Breast epithelium (tissue), 4 donors: ENCODE results near the gene TIPRL. TPM values are rescaled to one million over a fixed set of nuclear protein-coding genes. Genes with fewer than 3 reads are reported as not detected.

Source experiments
- DNase-seq, 2 donors: peaks; one replicate each; pipeline ENCODE4 v3.0.0-alpha.2; 2019; ENCODE audit warnings: low spot score in 2 of 2
- H3K27ac ChIP-seq, 2 donors: fragments of 200-600 bp; sonication (generic) in 1 of 2; one replicate each; pipeline ENCODE4 v1.5.1; 2016 to 2019; ENCODE audit warnings: mild to moderate bottlenecking in 1 of 2
- H3K27me3 ChIP-seq, 2 donors: fragments of 200-600 bp; sonication (generic) in 1 of 2; one replicate each; pipeline versions ENCODE4 v1.5.1 to v1.6.0; 2017 to 2019; ENCODE audit warnings: control low read depth in 1 of 2, mild to moderate bottlenecking in 1 of 2
- H3K36me3 ChIP-seq: fragments of 200-600 bp; one replicate; pipeline ENCODE4 v1.5.1; 2019
- H3K4me1 ChIP-seq, 2 donors: fragments of 200-600 bp; sonication (generic); one replicate each; pipeline ENCODE4 v1.5.1; 2016 to 2019; ENCODE audit warnings: control low read depth in 1 of 2
- H3K4me3 ChIP-seq, 3 donors: fragments of 200-600 bp; sonication (generic); 1 replicate in 2 of 3; 2 replicates in 1 of 3; pipeline ENCODE4 v1.5.1; 2016 to 2019; ENCODE audit warnings: mild to moderate bottlenecking in 3 of 3, moderate library complexity in 2 of 3
- H3K9me3 ChIP-seq, 2 donors: fragments of 200-600 bp; sonication (generic) in 1 of 2; one replicate each; pipeline ENCODE4 v1.5.1; 2016 to 2019; ENCODE audit warnings: control low read depth in 1 of 2
- POLR2A ChIP-seq: fragments of 450-650 bp; IDR thresholded peaks from one replicate; pipeline ENCODE4 v1.6.1; 2016; ENCODE audit warnings: antibody characterized with exemption, mild to moderate bottlenecking, moderate library complexity
- POLR2AphosphoS5 ChIP-seq, 3 donors: sonication (generic); formaldehyde crosslinking; IDR thresholded peaks; one replicate each; pipeline ENCODE4 v1.6.1; 2017; ENCODE audit warnings: antibody characterized with exemption in 3 of 3
- intact Hi-C: fragments of 100-400 bp; cut with DNase I; formaldehyde crosslinking; loops from one replicate; pipeline ENCODE4 v1.15.1; 2023; ENCODE audit warnings: low total_unique reads
- total RNA-seq, 3 donors: library from RNA; depleted of rRNA; stranded (reverse); fragments of >200 nt; gene quantifications; one replicate each; pipeline ENCODE4 v1.1.0, GENCODE V29; 2016
- TF ChIP-seq, protein P1 (sequence below), 3 donors: fragments of 450-650 bp; IDR thresholded peaks; one replicate each; pipeline ENCODE4 v1.5.1; 2016 to 2017; ENCODE audit warnings: antibody characterized with exemption in 3 of 3, mild to moderate bottlenecking in 3 of 3, moderate library complexity in 3 of 3

The TIPRL gene
- total RNA-seq, 3 donors from 2014 or later: 18.0 to 24.9 (median 18.7) TPM

DNA sequence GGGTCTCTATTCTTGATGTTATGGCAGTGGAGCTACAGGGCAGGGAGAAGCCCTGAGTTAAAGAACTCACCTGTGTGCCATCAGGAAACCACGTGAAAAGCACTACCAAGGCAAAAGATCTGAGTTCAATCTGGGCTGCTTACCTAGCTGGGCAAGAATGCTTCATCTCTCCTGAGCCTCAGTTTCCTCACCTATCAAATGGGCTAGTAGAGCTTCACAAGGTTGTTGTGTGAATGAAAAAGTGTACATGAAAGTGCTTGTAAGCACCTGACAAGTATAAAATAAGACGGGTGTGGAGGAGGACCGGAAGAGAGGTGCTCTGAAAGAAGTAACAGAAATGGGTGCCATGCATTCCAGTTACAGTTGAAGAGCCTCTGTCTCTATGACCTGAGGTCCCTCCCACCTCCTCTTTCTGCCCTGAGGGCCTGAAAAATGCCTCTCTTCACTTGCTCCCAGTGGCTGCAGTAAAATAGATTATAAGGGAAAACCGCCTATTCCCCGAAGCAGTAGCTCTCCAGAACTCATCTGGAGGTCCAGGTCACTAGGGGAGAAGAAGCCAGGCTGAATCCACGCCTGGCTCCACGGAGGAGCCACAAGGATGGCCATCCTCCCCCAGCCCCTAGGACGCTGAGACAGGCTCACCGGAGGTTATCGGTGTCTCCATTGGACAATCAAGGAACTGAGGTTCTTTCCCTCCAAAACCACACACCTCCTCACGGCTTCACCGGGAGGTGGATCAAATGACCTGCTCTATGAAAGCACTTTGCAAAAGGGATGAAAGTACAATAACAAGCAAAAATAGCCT, 43.4 kb upstream of the TIPRL start:
- no peak for TF ChIP-seq POLR2AphosphoS5 (IDR thresholded peaks at IDR 0.05)
- TF ChIP-seq, protein P1, sequence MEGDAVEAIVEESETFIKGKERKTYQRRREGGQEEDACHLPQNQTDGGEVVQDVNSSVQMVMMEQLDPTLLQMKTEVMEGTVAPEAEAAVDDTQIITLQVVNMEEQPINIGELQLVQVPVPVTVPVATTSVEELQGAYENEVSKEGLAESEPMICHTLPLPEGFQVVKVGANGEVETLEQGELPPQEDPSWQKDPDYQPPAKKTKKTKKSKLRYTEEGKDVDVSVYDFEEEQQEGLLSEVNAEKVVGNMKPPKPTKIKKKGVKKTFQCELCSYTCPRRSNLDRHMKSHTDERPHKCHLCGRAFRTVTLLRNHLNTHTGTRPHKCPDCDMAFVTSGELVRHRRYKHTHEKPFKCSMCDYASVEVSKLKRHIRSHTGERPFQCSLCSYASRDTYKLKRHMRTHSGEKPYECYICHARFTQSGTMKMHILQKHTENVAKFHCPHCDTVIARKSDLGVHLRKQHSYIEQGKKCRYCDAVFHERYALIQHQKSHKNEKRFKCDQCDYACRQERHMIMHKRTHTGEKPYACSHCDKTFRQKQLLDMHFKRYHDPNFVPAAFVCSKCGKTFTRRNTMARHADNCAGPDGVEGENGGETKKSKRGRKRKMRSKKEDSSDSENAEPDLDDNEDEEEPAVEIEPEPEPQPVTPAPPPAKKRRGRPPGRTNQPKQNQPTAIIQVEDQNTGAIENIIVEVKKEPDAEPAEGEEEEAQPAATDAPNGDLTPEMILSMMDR (IDR thresholded peaks at IDR 0.05): no peak
- TF ChIP-seq POLR2A: no peak
- Histone ChIP-seq H3K27me3 (no peaks in the 10 kb centered on the region), H3K36me3 (no peaks in the 10 kb centered on the region), H3K27ac (no peak overlapping the region), H3K9me3 (no peaks in the 10 kb centered on the region), H3K4me3 (peak overlapping the region; percentile 65 to 80 (median 79)), H3K4me1 (no peaks in the 10 kb centered on the region)
- intact Hi-C loops: no loop called here
- no peak for DNase-seq

DNA sequence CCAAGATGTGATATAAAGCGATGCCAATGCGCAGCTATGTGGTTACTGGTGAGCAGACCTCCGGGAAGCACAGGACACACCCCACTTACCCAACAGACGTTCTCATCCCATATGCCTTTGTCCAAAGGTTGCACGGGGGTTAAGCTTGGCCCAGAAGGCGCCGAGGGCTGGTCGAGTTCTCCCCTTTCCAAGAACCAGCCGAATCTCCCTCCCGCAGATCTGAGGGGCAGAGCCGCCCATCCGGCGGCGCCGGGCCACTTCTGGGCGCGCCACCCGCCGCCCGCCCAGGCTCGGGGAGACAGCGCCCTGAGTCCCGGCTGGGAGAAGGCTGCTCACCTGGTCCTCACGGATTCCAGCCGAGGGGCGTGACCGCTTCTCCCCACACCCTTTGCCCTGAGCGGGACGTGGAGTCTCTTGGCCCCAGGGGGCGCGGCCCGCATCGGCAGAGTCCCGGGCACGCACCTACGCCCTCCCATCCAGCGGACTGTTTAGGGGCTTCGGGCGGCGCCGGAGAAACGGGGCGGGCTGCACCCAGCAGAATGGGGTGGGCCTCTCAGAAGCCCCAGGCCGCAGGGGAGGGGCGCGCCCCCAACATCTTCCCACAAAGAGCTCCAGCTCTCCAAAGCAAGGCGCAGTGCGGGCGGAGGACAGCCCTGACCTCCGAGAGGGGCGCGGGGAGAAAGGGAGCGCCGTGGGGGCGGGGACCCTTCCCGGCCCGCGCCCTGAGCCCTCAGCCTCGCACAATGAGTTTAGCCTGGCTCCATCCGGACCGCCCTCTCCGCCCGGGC, 42.6 kb upstream of the TIPRL start:
- no peak for DNase-seq
- intact Hi-C loops: loop anchor here (2.0 kb wide), 1 partner anchor 13 kb away; no protein-coding TSS in a partner anchor
- H3K36me3 ChIP-seq: no peaks in the 10 kb centered on the region
- H3K9me3 ChIP-seq: no peaks in the 10 kb centered on the region
- H3K4me1 ChIP-seq: no peaks in the 10 kb centered on the region
- peak in 1 of 3 donors; percentile 17 for TF ChIP-seq POLR2AphosphoS5 (IDR thresholded peaks at IDR 0.05)
- TF ChIP-seq POLR2A: no peak
- TF ChIP-seq, protein P1 (IDR thresholded peaks at IDR 0.05): no peak
- H3K27me3 ChIP-seq: no peaks in the 10 kb centered on the region
- H3K4me3 ChIP-seq: peak overlapping the region; percentile 65 to 80 (median 79)
- H3K27ac ChIP-seq: peak overlapping the region; percentile 62 to 83

DNA sequence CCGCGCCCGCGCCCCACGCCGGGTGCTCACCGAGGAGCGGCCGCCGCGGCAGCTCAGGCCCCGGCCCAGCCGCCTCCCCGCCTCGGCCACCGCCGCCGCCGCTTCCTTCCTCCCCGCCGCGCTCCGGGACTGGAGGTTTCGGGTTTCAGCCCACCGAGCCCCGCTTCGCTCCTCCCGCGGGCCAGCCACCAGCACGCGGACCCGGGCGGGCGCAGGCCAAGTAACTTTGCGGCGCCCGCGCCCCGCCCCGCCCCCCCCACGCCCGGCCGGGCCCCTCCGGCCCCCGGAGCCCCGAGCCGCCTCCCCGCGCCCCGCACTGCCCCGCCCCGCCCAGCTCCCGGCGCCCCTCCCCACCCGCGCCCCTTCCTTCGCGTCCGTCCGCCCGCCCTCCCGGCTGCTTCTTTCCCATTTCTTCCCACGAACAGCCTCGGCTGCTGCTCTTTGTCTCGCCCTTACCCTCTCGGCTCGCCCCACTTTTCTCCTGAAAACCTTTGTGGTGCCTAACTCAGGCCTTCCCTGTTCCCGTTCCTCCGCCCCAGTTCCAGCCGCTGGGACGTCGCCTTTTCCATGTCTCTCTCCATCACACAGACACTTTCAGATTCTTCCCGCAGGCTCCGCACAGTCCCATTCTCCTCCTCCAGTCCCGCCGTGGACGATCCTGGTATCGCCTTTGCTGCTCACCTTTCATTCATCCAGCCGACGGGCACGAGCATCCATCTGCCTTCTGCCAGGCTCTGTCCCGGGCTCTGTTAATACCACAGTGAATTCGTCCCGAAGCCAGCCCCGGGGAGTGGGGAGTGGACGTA, 41.9 kb upstream of the TIPRL start, which contains the start of gene GPR161:
TSS of gene GPR161 (minus strand) at position 222 of the 806 bp plus-strand sequence. CDS start 32,080 bp downstream, outside the sequence.
- intact Hi-C loops: loop anchor here (2.0 kb wide), 1 partner anchor 14 kb away; no protein-coding TSS in a partner anchor
- DNase-seq: no peak

DNA sequence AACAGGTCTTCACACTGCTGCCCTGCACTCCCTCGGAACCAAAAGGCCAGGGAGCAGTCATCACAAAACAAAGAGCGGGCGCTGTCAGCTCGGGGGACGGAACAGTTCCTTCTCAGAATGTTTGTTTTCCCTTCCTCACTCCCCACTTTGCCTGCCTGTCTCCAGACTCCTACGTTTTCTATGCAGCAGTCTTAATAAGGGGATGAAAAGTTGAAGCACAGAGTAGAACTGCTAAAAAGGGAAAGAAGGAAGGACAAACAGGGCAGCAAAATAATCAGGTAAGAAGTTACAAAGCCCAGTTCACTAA, 41.3 kb upstream of the TIPRL start:
- no peak for DNase-seq
- Histone ChIP-seq H3K27me3 (no peaks in the 10 kb centered on the region), H3K36me3 (no peaks in the 10 kb centered on the region), H3K9me3 (no peaks in the 10 kb centered on the region), H3K27ac (peak overlapping the region; percentile 62 to 83), H3K4me1 (no peaks in the 10 kb centered on the region), H3K4me3 (peak overlapping the region; percentile 65 to 80 (median 79))
- no peak for TF ChIP-seq POLR2A
- TF ChIP-seq, protein P1 (IDR thresholded peaks at IDR 0.05): no peak
- no peak for TF ChIP-seq POLR2AphosphoS5 (IDR thresholded peaks at IDR 0.05)
- intact Hi-C loops: loop anchor here (2.0 kb wide), 1 partner anchor 15 kb away; no protein-coding TSS in a partner anchor

More for the DNA sequence above, 41.9 kb upstream of the TIPRL start, which contains the start of gene GPR161:
- H3K4me1 ChIP-seq: no peaks in the 10 kb centered on the region
- H3K27ac ChIP-seq: peak within 1 kb of the TSS; percentile 62 to 83
- no peaks in the 10 kb centered on the region for H3K36me3 ChIP-seq
- H3K4me3 ChIP-seq: peak within 1 kb of the TSS; percentile 65 to 80 (median 79)
- H3K9me3 ChIP-seq: no peaks in the 10 kb centered on the region
- TF ChIP-seq, protein P1 (IDR thresholded peaks at IDR 0.05): no peak
- TF ChIP-seq POLR2AphosphoS5 (IDR thresholded peaks at IDR 0.05) (no peak), POLR2A (no peak)
- no peaks in the 10 kb centered on the region for H3K27me3 ChIP-seq
